Measurements from ENCODE around the gene ABTB1.

The ABTB1 gene

GRCh38 chr3:127669541-127670228 is 3.1 kb upstream of the ABTB1 start:
- H3K4me3 ChIP-seq (ENCODE audit: low read depth, low read length): no peak overlapping the region
- no peak for DNase-seq (ENCODE audit: low read depth)

- no peak overlapping the region for H3K4me3 ChIP-seq (ENCODE audit: low read depth, low read length)
- no peak for DNase-seq (ENCODE audit: low read depth)
These were observed 2.6 kb upstream of the ABTB1 start for GRCh38 chr3:127670229-127670559.

GRCh38 chr3:127670761-127671522 is 1.8 kb upstream of the ABTB1 start:
- no peak for DNase-seq (ENCODE audit: low read depth)
- H3K4me3 ChIP-seq (ENCODE audit: low read depth, low read length): no peak overlapping the region

GRCh38 chr3:127671523-127672428 is 976 bp upstream of the ABTB1 start:
- no peak for DNase-seq (ENCODE audit: low read depth)
- H3K4me3 ChIP-seq (ENCODE audit: low read depth, low read length): peak overlapping the region; percentile 65

GRCh38 chr3:127673191-127674100 is 694 bp downstream of the ABTB1 start:
- H3K4me3 ChIP-seq (ENCODE audit: low read depth, low read length): peak overlapping the region; percentile 68
- no peak for DNase-seq (ENCODE audit: low read depth)

GRCh38 chr3:127674101-127674721 is 1.5 kb downstream of the ABTB1 start:
- DNase-seq (ENCODE audit: low read depth): no peak
- H3K4me3 ChIP-seq (ENCODE audit: low read depth, low read length): peak overlapping the region; percentile 68

- no peak for DNase-seq (ENCODE audit: low read depth)
- H3K4me3 ChIP-seq (ENCODE audit: low read depth, low read length): no peak overlapping the region
These were observed 2.0 kb downstream of the ABTB1 start for GRCh38 chr3:127674790-127675189.

- no peak for DNase-seq (ENCODE audit: low read depth)
These were observed 3.1 kb downstream of the ABTB1 start for GRCh38 chr3:127675651-127676391.

GRCh38 chr3:127676456-127676855 is 3.7 kb downstream of the ABTB1 start:
- no peak for DNase-seq (ENCODE audit: low read depth)
- no peak overlapping the region for H3K4me3 ChIP-seq (ENCODE audit: low read depth, low read length)

More at GRCh38 chr3:127675651-127676391, 3.1 kb downstream of the ABTB1 start:
- no peak overlapping the region for H3K4me3 ChIP-seq (ENCODE audit: low read depth, low read length)

GRCh38 chr3:127676921-127677351 is 4.2 kb downstream of the ABTB1 start:
- H3K4me3 ChIP-seq (ENCODE audit: low read depth, low read length): no peak overlapping the region
- no peak for DNase-seq (ENCODE audit: low read depth)

- no peak overlapping the region for H3K4me3 ChIP-seq (ENCODE audit: low read depth, low read length)
- DNase-seq (ENCODE audit: low read depth): no peak
These were observed 5.0 kb downstream of the ABTB1 start for GRCh38 chr3:127677541-127678314.

GRCh38 chr3:127678315-127678599 is 5.5 kb downstream of the ABTB1 start:
- DNase-seq (ENCODE audit: low read depth): no peak
- no peak overlapping the region for H3K4me3 ChIP-seq (ENCODE audit: low read depth, low read length)

- DNase-seq (ENCODE audit: low read depth): no peak
- H3K4me3 ChIP-seq (ENCODE audit: low read depth, low read length): no peak overlapping the region
These were observed 6.1 kb downstream of the ABTB1 start for GRCh38 chr3:127678611-127679533.

- DNase-seq (ENCODE audit: low read depth): no peak
- H3K4me3 ChIP-seq (ENCODE audit: low read depth, low read length): no peak overlapping the region
These were observed 6.9 kb downstream of the ABTB1 start for GRCh38 chr3:127679534-127680145.

- H3K4me3 ChIP-seq (ENCODE audit: low read depth, low read length): no peak overlapping the region
- no peak for DNase-seq (ENCODE audit: low read depth)
These were observed 7.5 kb downstream of the ABTB1 start for GRCh38 chr3:127680146-127680661.

- DNase-seq (ENCODE audit: low read depth): no peak
- no peak overlapping the region for H3K4me3 ChIP-seq (ENCODE audit: low read depth, low read length)
These were observed 8.1 kb downstream of the ABTB1 start for GRCh38 chr3:127680798-127681221.
